Ovary (tissue), 9 donors: ENCODE data around the gene GLYR1. TPM values are rescaled to one million over a fixed set of nuclear protein-coding genes. Genes with fewer than 3 reads are reported as not detected.

Source experiments
- DNase-seq, 5 donors: peaks; one replicate each; pipeline ENCODE4 v3.0.0-alpha.2; 2019 to 2020
- H3K27ac ChIP-seq, 2 donors: fragments of 200-600 bp; one replicate each; pipeline versions ENCODE4 v1.5.1 to v1.8.0; 2019 to 2022
- H3K27me3 ChIP-seq: fragments of 200-600 bp; one replicate; pipeline ENCODE4 v1.8.0; 2022
- H3K36me3 ChIP-seq: fragments of 200-600 bp; sonication (generic); one replicate; pipeline ENCODE4 v1.5.1; 2019
- H3K4me1 ChIP-seq: one replicate; pipeline ENCODE4 v1.8.1; 2013; ENCODE audit warnings: mild to moderate bottlenecking, moderate library complexity; ENCODE audit not compliant: insufficient read depth
- H3K4me3 ChIP-seq: fragments of 200-600 bp; sonication (generic); one replicate; pipeline ENCODE4 v1.5.1; 2017
- H3K9me3 ChIP-seq, 2 donors: fragments of 200-600 bp in 1 of 2; sonication (generic) in 1 of 2; one replicate each; pipeline versions ENCODE4 v1.5.1 to v1.8.1; 2013 to 2019; ENCODE audit warnings: mild to moderate bottlenecking in 1 of 2, moderate library complexity in 1 of 2
- EP300 ChIP-seq: sonication (generic); formaldehyde crosslinking; IDR thresholded peaks from one replicate; pipeline ENCODE4 v1.6.1; 2017; ENCODE audit warnings: antibody characterized with exemption
- POLR2A ChIP-seq: fragments of 450-650 bp; IDR thresholded peaks from one replicate; pipeline ENCODE4 v1.6.1; 2017; ENCODE audit warnings: antibody characterized with exemption, mild to moderate bottlenecking, moderate library complexity
- WGBS, 3 donors: extraction: QIAGEN DNeasy Blood & Tissue Kit in 1 of 3; methylation state at CpG; one replicate each; pipeline versions ENCODE4 v1.1.5 to v1.1.7; 2013 to 2017; 5-methylcytosine and 5-hydroxymethylcytosine counted together
- intact Hi-C, 4 donors: fragments of 100-400 bp; cut with DNase I; formaldehyde crosslinking; loops; one replicate each; pipeline versions ENCODE4 v1.11.0 to v1.15.1; 2022 to 2023
- polyA plus RNA-seq, 2 donors: library from polyadenylated mRNA; stranded (reverse); fragments of 200-250 nt in 1 of 2; fragments of 350-450 nt in 1 of 2; fragmentation: Illumina TruSeq in 1 of 2; extraction: RNeasy Lipid Tissue Mini Kit (QIAGEN cat#74804) in 1 of 2; gene quantifications; one replicate each; pipeline ENCODE4 v1.2.3, GENCODE V29; 2013 to 2014
- total RNA-seq, 7 donors: library from RNA; depleted of rRNA in 2 of 7; stranded (reverse); fragments of >200 nt in 2 of 7; fragmentation: NEBNext Ultra II Directional in 3 of 7; extraction: Animal tissue kit (Norgen Biotek cat#: 25700) in 3 of 7; gene quantifications; one replicate each; pipeline versions ENCODE4 v1.1.0 to v1.2.4, GENCODE V29; 2016 to 2023
- TF ChIP-seq, protein P1 (sequence below), 3 donors: fragments of 450-650 bp in 2 of 3; fragments of 200-600 bp in 1 of 3; IDR thresholded peaks; one replicate each; pipeline versions ENCODE4 v1.5.1 to v1.8.0; 2016 to 2022; ENCODE audit warnings: antibody characterized with exemption in 3 of 3, mild to moderate bottlenecking in 1 of 3
- donor health status: DM: no; HTN: no; CAD: no; lungs with moderate emphysema.
- donor health status: DM: no; HTN: no; CAD: no.
- donor health status: Bipolar disorder and iron deficiency.
- donor health status: DM: yes; HTN: yes; CAD: no.
- donor health status: DM: no; HTN: no; CAD: no.
- donor health status: DM: yes; HTN: yes; CAD: no.

The GLYR1 gene
- total and polyA plus RNA-seq, 9 donors = 30.3 to 79.5 (median 69.7) TPM

DNA sequence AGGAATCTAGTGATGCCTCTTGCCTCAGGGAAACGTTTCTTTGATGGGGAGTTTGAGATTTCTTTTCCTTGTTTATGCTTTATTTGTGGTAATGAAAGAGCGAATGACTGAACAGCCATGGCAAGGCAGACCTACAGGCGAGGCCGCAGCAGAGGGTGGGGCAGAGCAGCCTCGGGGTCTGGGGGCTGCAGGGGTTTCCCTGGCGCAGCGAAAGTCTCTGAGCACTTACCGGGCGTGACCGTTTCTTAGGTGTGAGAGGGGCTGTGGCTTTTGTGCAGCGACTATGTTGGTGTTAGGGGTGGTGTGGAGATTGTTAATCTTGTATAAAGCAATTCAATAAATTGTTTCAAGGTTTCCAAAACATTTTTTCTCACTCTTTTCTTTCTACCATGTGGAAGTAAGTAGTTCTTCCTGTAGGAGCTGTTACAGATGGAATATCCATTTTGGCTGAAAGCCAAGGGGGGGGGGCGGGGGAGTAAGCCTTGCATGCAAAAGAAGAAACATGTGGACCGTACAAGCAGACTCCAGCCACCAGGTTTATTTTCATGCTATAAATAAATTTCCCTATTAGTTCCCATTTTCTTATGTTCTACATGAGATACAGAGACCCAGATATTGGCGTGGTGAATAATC lies 35.0 kb upstream of the GLYR1 start:
- no peak for TF ChIP-seq POLR2A
- TF ChIP-seq, protein P1, sequence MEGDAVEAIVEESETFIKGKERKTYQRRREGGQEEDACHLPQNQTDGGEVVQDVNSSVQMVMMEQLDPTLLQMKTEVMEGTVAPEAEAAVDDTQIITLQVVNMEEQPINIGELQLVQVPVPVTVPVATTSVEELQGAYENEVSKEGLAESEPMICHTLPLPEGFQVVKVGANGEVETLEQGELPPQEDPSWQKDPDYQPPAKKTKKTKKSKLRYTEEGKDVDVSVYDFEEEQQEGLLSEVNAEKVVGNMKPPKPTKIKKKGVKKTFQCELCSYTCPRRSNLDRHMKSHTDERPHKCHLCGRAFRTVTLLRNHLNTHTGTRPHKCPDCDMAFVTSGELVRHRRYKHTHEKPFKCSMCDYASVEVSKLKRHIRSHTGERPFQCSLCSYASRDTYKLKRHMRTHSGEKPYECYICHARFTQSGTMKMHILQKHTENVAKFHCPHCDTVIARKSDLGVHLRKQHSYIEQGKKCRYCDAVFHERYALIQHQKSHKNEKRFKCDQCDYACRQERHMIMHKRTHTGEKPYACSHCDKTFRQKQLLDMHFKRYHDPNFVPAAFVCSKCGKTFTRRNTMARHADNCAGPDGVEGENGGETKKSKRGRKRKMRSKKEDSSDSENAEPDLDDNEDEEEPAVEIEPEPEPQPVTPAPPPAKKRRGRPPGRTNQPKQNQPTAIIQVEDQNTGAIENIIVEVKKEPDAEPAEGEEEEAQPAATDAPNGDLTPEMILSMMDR (IDR thresholded peaks at IDR 0.05) = no peak
- no peak for TF ChIP-seq EP300
- Histone ChIP-seq H3K4me1 (peaks cover 7% of the 10 kb centered on the region), H3K4me3 (no peak overlapping the region), H3K27me3 (no peaks in the 10 kb centered on the region), H3K27ac (no peak overlapping the region), H3K9me3 (no peaks in the 10 kb centered on the region), H3K36me3 (no peaks in the 10 kb centered on the region)
- intact Hi-C loops = no loop called here
- WGBS, 3 donors = 24 to 46% (median 43%) methylated on average over 14 of the region's 14 CpGs
- DNase-seq = peak in 3 of 5 donors; percentile 53 to 59 (median 56)

DNA sequence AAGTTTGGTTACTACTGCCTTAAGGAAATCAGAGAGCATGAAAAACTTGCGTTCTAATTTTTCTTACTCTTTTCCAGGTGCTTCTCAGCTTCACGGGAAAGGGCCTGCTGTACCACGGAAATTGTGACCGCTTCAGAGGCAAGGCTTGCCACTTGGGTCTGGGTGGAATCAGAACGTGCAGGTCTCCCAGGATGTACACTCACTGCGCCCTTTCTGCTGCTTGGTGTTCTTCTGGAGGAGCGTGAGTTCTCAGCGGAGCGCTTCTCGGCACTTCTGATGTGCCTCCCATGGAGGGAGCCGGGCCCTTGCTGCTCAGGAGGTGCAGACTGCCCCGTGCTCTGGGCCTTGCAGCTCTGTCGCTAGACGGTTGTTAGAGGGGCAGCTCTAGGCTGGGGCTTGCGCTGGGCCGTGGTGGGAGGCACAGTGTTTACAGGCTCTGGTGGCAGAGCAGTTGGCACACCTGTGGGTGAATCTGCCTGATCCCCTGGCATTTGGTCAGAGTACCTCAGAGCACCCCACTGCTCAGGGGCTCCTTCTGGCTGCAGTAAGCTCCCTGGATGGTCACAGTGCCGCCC lies 33.0 kb upstream of the GLYR1 start:
- WGBS, 3 donors = 90 to 95% (median 92%) methylated on average over 17 of the region's 17 CpGs
- Histone ChIP-seq H3K9me3 (no peaks in the 10 kb centered on the region), H3K27me3 (no peaks in the 10 kb centered on the region), H3K36me3 (no peaks in the 10 kb centered on the region), H3K27ac (no peak overlapping the region), H3K4me3 (no peak overlapping the region), H3K4me1 (peaks cover 7% of the 10 kb centered on the region)
- TF ChIP-seq EP300 (no peak), POLR2A (no peak)
- TF ChIP-seq, protein P1 (IDR thresholded peaks at IDR 0.05) = no peak
- intact Hi-C loops = no loop called here
- peak in 1 of 5 donors; percentile 32 for DNase-seq

DNA sequence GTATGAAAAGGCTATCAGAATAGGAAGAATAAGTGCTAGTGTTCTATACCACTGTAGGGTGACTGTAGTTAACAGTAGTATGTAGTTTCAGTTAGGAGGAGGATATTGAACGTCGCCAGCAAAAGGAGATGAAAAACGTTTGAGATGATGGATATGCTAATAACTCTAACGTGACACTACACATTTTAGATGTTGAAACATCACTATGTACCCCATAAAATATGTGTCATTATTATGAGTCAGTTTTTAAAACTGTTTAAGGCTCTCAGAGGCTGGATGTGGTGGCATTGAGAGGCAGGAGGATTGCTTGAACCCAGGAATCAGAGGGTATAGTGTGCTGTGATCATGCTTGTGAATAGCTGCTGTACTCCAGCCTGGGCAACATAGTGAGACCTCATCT lies 32.0 kb upstream of the GLYR1 start:
- 76 to 81% (median 80%) methylated on average over 4 of the region's 4 CpGs for WGBS, 3 donors
- intact Hi-C loops = no loop called here
- TF ChIP-seq EP300 (no peak), POLR2A (no peak)
- TF ChIP-seq, protein P1 (IDR thresholded peaks at IDR 0.05) = no peak
- DNase-seq = no peak
- Histone ChIP-seq H3K4me3 (no peak overlapping the region), H3K9me3 (no peaks in the 10 kb centered on the region), H3K36me3 (no peaks in the 10 kb centered on the region), H3K27me3 (no peaks in the 10 kb centered on the region), H3K27ac (no peak overlapping the region), H3K4me1 (peaks cover 7% of the 10 kb centered on the region)

DNA sequence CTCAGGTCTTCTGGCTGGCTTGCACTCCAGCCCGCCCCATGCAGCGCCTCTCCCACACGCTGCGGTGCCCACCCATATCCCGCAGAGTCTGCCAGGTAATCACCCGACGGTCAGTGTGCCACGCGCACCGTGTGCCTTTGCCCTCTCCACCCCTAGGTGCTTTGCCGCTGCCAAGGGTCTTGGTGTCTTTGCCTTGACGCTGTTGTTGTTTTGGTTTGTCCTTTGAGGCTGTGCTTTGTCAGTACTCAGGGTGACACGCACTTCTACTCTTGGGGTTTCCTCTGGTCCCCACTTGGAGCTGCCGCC lies 30.2 kb upstream of the GLYR1 start:
- peaks cover 3% of the 10 kb centered on the region for H3K4me1 ChIP-seq
- intact Hi-C loops = no loop called here
- H3K27me3 ChIP-seq = no peaks in the 10 kb centered on the region
- H3K27ac ChIP-seq = no peak overlapping the region
- H3K36me3 ChIP-seq = no peaks in the 10 kb centered on the region
- DNase-seq = no peak
- no peak overlapping the region for H3K4me3 ChIP-seq
- WGBS, 3 donors = 88 to 90% (median 89%) methylated on average over 14 of the region's 14 CpGs
- TF ChIP-seq EP300 = no peak
- no peak for TF ChIP-seq POLR2A
- TF ChIP-seq, protein P1 (IDR thresholded peaks at IDR 0.05) = no peak
- H3K9me3 ChIP-seq = no peaks in the 10 kb centered on the region
